ENCODE measurements around the gene MOB3C. TPM values are rescaled to one million over a fixed set of nuclear protein-coding genes. Genes with fewer than 3 reads are reported as not detected.
A peak's percentile ranks its signal among the peaks of the same experiment; 100 is the strongest.
"Not testable (repeated sequence)": the region's sequence is repeated elsewhere in the genome, so short reads cannot be mapped to it uniquely, and the experiment has no call there.

Gene MOB3C
- 12.3 TPM for polyA plus RNA-seq (ENCODE audit: insufficient read length)

- peak; percentile 89 for DNase-seq
These were observed at the start of gene MOB3C for GRCh38 chr1:46616277-46617107. TSS of gene MOB3C (minus strand) at chr1:46616811. CDS start at chr1:46613321, 3,490 bp downstream.

DNA sequence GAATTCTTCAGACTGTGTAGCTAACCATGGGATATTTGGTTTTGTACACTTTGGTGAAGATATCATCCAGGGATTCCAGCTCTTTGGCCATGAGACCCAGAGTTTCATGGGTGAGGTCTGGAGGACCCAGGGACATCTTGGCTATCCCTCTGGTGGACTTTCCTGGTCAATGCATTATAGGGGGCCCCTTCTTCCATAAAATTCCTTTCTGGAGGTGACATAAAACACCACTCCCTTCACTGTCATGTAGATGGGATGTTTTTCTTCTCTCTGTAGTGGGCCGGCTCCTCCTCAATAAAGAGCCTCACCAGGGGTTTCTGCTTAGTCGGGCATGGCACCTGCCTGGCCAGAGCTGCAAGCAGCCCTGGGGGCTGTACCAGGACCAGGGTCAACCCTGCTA, 49.4 kb upstream of the MOB3C start:
- DNase-seq, result no peak

DNA sequence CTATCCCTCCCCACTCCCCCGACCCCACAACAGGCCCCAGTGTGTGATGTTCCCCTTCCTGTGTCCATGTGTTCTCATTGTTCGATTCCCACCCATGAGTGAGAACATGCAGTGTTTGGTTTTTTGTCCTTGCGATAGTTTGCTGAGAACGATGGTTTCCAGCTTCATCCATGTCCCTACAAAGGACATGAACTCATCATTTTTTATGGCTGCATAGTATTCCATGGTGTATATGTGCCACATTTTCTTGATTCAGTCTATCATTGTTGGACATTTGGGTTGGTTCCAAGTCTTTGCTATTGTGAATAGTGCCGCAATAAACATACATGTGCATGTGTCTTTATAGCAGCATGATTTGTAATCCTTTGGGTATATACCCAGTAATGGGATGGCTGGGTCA, 46.3 kb upstream of the MOB3C start:
- not testable (repeated sequence) for DNase-seq

- DNase-seq, result not testable (repeated sequence)
These were observed 43.5 kb upstream of the MOB3C start for GRCh38 chr1:46660116-46660515.

DNA sequence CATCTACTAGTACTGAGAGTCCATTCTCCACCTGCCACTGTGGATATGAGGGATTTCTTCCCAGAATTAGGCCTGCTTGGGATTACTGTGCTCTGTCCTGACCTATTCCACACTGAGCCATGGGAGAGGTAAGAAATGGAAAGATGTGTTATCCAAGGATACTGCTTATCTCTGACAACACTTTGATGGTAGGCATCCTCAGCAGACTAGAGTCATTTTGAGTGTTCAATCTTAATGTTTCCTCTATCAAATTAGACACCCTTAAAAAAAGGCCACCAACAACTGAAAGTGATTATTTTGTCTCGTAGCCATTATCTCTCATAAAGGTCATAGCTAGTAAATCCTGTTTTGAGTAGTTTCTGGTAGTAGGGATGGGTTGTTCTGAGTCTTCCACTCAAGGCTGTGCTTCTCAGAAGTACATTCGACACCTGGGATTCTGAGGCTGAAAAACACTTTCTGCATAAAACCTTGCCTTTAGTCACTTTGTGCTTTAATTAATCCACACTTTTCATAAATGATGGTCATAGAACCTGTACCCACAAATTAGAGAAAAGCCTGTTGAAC, 42.8 kb upstream of the MOB3C start:
- no peak for DNase-seq

DNA sequence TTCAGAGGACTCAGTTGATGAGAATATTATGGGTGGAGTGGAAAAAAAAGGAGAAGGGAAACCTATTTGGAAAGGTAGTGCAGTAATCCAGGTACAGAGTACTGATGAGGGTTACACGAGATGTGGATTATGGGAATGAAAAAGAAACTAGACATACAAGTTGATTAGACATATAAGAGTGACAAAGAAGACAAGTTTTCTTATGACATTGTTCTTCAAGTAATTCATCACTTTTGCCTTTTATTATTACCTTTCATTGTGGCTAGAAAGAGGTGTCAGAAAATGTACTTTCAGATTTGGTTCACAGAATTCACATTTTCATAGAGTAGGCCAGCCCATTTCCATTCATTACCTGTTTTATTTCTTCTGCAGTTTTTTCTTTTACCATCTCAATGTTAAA, 41.2 kb upstream of the MOB3C start:
- no peak for DNase-seq

DNA sequence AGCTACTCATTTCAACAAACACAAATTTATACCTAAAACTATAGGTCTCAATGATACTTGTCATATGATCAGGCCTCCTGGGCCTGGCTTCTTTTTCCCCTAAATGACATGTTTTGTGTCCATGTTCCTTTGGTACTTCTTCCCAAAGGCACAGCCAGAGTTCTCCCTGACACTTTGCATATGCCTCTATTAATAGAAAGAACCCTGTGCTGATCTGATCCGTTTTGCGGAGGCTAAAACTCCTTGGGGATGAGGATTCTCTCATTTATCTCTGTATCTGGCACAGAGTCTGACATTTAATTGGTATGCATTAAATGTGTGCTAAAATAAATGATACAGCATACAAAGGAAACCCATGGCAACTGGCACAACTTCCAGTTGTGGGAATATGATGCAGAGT, 40.0 kb upstream of the MOB3C start:
- DNase-seq, result no peak

DNA sequence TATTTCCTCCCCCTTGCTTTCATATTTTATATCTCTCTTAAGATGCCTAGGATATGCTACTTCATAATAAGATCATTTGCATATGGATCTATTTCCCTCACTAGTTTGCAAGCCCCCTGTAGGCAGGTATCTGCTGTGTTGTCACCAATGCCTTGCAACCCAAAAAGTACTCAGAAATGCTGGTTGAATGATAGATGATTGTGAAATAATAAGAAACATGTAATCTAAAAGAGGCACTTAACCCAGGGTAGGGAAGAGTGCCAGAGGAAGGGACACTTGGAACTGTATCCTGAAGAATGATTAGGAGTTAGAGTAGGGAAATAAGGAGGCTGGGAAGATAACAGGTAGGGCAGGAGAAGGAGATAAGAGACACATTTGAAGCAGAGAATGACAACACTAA, 39.2 kb upstream of the MOB3C start:
- DNase-seq, result no peak

GRCh38 chr1:46654698-46655097, 38.1 kb upstream of the MOB3C start:
- not testable (repeated sequence) for DNase-seq

- DNase-seq, result no peak
These were observed 37.4 kb upstream of the MOB3C start for GRCh38 chr1:46654012-46654411.

- no peak for DNase-seq
These were observed 36.9 kb upstream of the MOB3C start for GRCh38 chr1:46653405-46653958.

DNA sequence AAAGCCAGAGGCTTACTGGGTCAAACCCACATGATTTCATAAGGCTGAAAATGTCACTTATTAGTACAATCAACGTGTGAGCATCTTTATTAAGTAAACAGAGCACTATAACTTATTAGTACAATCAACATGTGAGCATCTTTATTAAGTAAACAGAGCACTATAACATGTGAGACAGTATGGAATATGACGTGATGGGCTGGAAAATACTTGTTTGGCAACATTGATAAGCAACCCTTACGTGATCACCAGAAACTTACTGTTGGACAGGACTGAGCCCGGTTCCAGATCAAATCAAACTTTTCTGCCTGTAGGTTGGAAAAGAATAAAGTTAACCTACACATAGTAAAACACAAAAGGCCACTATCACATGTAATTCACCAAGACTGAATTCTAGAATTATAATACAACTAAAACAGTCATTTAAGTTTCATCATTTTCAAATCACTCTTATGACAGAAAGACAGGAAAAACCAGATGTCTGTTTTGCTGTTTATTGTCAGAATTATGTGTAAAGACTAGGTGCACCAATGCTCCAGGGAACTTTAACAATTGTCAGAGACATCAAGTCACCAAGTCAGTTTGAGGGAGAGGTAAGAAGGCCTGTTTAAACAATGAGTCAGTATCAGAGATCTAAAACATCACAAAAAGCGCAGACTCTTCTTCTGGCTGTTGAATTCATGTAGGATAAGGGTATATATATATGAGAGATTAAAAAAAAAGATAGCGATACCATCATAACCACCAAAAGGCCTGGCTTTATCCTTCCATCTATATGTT, 35.9 kb upstream of the MOB3C start:
- no peak for DNase-seq

GRCh38 chr1:46651152-46651551, 34.5 kb upstream of the MOB3C start:
- DNase-seq, result not testable (repeated sequence)

DNA sequence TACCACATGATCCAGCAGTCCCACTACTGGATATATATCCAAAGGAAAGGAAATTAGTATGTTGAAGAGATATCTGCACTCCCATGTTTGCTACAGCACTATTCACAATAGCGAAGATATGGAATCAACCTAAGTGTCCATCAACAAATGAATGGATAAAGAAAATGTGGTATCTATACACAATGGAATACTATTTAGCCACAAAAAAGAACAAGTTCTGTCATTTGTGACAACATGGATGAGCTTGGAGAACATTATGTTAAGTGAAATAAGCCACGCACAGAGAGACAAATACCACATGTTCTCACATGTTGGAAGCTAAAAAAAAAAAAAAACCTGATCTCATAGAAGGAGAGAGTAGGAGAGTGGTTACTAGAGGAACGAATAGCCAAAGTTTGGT, 33.9 kb upstream of the MOB3C start:
- no peak for DNase-seq

GRCh38 chr1:46649764-46650163, 33.2 kb upstream of the MOB3C start:
- DNase-seq, result no peak

GRCh38 chr1:46647611-46648010, 31.0 kb upstream of the MOB3C start:
- no peak for DNase-seq

DNA sequence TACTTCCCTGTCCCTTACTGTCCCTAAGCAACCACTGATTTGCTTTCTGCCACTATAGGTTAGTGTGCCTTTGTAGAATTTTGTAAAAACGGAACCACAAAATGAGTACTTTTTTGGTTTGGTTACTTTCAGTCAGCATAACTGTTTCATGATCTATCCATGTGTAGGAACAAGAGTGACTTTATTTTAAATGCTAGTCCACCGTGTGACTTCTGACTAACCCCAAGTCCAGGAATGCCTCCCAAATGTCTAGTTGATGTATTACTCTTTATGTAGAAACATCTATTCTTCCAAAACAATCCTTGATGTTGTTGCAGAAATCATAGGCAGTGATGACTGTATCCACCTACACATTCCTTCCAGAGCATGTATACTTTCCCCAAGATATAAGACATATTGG, 30.2 kb upstream of the MOB3C start:
- DNase-seq, result no peak

DNA sequence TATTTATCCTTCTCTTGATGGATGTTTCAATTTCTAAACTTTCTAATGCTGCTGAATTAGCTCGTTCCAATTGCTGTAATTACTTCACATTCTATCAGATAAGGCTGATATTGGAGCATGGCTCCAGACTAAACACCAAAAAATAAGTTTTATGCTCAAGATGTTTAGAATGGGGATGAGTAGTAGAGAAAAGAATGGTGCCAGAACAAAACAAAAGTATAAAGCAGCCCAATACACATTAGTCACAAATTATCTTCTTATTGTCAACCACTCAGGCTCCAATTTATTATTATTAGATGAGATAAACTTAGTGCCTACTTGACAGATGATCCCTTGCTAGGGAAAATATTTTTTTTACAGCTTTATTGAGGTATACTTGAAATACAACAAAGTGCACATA, 29.7 kb upstream of the MOB3C start:
- DNase-seq, result no peak

GRCh38 chr1:46645815-46646214, 29.2 kb upstream of the MOB3C start:
- no peak for DNase-seq

DNA sequence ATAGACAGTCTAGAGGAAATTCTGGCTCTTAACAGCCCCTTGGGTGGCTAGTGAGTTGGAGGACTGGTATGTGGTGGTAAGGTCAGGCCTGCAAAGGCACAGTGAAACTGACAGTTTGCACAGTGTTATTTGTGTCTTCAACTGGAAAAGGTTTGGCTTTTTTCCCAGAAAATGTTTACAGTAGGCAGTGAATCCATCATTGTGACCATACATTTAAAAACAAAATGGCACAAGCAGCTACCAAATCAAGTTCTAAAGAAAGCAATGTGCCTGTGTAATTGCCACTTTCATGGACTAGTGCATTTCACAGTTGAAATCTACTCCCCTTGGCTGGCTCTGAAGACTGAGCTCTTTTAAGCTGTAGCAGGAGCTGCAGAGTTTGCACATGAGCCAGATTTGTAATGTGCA, 26.8 kb upstream of the MOB3C start:
- no peak for DNase-seq

GRCh38 chr1:46642115-46642680, 25.6 kb upstream of the MOB3C start:
- DNase-seq, result no peak

DNA sequence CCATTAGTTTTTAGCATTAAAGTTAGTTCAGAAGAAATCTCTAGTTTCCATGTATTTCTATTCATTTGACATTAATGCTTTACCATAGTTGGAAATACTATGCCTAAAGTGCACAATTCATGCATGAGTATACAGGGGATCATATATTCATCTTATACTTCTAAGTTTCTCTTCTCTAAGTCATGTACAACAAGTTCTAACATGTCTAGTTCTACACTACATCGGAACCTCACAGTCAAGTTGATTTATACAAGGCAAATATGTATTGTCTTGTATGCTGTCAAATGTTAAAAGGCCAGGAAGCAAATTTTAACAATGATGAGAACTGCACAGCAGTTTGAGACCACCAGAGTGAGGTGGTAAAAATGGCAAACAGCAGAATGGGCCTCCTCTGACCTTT, 22.9 kb upstream of the MOB3C start:
- no peak for DNase-seq

DNA sequence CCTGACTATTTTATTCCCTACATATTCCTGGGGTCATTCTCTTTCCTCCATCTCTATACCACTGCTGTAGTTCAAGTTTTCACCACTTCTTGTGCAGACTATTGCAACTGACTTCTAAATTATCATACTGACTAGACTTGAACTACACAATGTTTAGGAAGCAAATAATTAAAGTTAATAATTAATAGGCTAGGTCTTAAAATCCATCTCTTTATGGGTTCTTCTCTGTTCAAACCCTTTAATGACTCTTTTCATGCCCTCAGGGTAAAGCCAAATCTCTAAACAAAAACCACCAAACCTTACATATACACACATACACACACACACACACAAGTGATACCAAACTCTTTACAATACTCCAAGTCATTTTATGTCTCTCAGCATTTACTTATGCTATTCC, 22.3 kb upstream of the MOB3C start:
- no peak for DNase-seq
